Right renal pelvis (tissue), 4 donors: ENCODE data around the gene UBE2N. TPM values are rescaled to one million over a fixed set of nuclear protein-coding genes. Genes with fewer than 3 reads are reported as not detected.
"Not testable (repeated sequence)": the region's sequence is repeated elsewhere in the genome, so short reads cannot be mapped to it uniquely, and the experiment has no call there.

ENCODE experiments used
- DNase-seq, 4 donors: peaks; one replicate each; pipeline ENCODE4 v3.0.0-alpha.2; 2013; ENCODE audit warnings: low read depth in 4 of 4, low spot score in 3 of 4, missing footprints in 1 of 4
- polyA plus RNA-seq, 4 donors: library from polyadenylated mRNA; unstranded; fragments of 120-200 nt; gene quantifications; one replicate each; pipeline ENCODE4 v1.2.1, GENCODE V29; 2013; ENCODE audit not compliant: insufficient read length in 4 of 4

UBE2N gene
- polyA plus RNA-seq, 4 donors = 158 to 178 (median 172) TPM

- no peak for DNase-seq
Observed at GRCh38 chr12:93415723-93416464, 25.9 kb downstream of the UBE2N start.

DNA sequence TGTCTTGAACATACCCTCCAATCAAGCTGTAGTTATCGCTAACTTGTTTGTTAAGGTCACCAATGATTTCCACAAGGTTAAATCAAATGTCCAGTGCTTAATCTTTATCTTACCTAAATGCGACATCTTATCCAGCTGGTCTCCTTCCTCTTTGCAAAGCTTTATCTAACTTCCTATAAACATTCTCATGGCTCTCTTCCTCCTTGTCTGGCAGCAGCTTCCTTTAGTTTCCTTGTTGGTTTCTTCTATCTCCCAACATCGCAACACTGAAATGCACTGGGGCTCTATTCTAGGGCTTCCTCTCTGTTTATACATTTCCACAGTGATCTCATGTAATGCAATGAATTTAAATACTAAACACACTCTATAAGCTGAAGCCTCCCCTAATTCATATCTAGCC, 28.7 kb downstream of the UBE2N start:
- no peak for DNase-seq

DNA sequence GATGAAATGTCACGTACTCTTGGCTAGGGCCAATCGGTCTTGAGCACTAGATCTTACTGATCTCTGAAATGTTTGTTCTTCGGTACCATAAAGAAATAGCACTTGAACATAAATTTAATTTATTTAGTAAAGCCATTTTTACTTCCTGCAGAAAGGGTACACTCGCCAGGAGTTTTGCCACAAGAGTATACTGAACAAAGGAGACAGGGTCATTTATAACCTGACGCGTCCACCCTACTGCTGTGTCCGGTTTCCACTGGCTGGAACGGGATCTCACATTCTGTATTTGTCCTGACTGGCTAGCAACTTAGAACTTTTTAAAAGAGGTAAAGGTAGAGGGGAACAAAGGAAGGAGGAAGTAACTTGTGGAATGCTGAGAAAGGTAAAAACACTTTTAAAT, 29.4 kb downstream of the UBE2N start:
- DNase-seq = not testable (repeated sequence)

DNA sequence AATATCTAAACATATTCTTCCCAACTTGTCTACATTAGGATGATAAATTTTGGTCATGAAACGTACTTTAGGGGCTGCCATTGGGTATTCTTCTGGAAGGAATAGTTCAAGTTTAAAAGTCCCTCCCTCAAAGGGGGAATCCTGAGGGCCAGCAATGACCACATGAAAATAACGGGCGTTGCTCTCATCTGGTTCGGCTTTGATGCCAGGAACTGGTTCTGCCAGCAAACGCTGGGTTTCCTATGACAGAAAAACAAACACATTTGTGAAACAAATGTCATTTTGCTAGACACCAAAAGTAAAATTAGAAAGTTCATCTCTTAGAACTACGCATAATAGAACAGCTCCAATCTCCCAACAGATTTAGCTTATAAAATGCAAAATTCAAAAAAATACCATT, 30.7 kb downstream of the UBE2N start:
- DNase-seq = not testable (repeated sequence)

DNA sequence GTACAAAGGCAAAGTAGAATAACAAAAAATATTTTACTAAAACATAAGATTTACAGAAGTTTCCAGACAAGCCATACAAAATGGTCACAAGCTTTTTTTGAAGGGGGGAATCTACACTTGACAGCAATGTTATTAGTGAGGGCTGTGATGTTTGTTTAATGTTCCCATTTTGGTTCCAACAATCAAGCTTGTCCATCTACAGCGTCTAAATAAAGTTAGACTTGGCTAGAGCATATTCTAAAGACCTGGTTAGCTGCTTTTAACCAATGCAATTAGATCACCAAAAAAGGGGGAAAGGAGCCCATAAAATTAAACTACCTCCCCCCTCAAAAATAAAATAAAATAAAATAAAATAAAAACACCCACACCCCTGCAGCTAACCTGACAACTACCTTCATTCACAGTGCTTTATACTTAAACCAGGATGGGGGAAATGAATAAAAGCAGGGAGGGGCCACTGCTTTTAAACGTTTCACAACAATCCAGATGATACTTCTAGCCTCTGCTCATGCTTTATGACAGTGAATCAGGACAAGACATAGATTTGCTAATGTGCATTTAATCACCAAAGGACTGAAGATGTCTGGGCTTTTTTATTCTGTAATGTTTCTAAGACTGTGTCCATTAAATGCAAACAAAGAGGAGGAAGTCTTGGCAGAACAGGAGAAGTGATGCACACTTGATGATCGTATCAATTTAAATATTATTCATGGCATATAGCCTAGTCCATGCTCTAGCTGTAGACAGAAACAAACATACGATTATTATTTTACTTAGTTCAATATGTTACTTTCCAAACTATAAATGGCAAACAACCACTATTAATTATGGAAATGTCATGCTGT, 32.2 kb downstream of the UBE2N start:
- DNase-seq = not testable (repeated sequence)

GRCh38 chr12:93408813-93409212, 32.9 kb downstream of the UBE2N start:
- DNase-seq = no peak

DNA sequence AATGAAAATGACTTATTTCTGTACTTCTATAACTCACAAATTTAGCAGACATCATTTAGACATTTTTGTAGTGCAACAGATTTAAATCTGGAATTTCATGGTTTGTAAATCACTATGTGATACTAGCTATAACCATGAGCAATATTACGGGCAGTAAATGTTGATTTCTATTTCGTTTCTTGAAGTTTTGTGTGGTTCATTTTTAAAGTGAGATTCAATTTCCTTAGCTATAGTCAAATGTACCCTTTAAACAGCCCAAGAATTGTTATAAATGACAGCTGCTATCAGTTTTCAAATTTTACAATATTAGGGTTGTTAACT, 33.8 kb downstream of the UBE2N start:
- DNase-seq = no peak

DNA sequence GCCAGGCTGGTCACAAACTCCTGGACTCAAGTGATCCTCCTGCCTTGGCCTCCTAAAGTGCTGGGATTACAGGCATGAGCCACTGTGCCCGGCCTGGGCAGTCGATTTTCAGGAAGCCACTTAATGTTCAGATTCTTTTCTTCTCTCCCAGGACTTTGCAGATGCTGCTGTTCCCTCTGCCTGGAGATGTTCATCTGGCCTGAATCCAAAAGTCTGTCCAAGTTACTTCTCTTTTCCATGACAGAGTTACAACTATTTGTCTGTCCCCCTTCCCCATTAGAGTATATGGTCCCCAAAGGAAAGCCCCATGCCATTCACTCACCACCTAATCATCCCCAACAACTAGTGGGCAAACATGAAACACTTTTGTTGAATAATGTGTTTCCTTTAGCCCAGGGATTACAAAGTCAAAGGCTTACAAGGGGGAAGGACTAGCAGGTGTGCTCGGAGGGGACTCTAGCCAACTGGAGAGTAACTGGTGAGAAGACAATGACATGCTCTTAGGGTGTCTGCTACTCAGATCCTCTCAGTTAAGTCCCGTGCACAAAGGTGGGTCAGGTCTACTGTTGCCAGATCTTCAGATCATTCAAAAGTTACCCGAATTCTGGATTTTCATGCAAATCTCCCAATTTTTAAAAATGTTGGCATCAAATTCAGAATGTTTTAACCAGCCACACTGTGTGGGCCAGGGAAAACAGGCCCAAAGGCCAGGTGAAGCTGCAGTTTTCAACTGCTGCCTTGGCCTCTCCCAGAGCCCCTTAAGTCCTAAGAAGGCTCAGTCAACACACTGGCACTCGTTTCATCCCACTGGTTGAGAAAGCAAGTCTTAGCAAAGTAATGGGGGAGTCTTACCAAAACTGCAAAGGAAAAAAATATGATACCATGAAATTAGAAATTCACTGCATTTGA, 34.4 kb downstream of the UBE2N start:
- DNase-seq = no peak

DNA sequence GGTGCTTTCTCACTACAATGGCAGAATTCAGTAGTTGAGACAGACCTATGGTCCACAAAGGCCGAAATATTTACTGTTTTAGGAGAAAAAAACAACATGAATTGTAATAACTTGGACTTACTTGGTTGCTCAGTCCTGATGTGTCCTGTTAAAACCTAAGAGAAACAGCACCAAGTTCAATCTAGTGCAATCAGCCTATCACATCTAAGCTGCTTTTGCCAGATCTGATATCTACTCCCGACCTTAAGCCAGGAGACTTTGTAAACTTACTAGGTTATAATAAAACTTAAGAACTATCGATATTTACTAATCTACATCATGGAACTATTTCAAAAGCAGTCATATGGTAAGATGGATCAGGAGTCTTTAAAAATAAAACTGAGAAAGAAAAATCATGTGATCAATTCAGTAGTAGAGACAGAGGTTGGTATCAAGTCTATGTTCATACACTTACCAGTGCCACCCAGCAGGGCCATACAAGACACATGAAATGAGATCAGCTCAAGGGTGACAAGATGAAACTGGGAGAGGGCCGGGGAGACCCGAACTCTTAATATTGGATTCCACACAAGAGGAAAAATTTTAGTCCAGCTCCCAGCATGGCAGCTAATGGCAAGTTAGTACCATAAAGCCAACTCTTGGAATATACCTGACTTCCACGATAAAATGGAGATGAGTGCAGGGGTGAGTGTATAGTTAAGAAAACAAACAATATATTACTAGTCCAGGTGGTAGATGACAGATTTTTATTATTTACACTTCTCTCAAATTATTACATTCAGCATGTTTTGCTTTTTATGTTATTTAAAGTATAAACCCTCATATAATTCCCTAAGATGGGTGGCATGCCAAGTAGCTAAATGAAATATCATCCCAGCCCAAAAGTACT, 36.5 kb downstream of the UBE2N start:
- no peak for DNase-seq

- DNase-seq = no peak
Observed at GRCh38 chr12:93403988-93404803, 37.6 kb downstream of the UBE2N start.

DNA sequence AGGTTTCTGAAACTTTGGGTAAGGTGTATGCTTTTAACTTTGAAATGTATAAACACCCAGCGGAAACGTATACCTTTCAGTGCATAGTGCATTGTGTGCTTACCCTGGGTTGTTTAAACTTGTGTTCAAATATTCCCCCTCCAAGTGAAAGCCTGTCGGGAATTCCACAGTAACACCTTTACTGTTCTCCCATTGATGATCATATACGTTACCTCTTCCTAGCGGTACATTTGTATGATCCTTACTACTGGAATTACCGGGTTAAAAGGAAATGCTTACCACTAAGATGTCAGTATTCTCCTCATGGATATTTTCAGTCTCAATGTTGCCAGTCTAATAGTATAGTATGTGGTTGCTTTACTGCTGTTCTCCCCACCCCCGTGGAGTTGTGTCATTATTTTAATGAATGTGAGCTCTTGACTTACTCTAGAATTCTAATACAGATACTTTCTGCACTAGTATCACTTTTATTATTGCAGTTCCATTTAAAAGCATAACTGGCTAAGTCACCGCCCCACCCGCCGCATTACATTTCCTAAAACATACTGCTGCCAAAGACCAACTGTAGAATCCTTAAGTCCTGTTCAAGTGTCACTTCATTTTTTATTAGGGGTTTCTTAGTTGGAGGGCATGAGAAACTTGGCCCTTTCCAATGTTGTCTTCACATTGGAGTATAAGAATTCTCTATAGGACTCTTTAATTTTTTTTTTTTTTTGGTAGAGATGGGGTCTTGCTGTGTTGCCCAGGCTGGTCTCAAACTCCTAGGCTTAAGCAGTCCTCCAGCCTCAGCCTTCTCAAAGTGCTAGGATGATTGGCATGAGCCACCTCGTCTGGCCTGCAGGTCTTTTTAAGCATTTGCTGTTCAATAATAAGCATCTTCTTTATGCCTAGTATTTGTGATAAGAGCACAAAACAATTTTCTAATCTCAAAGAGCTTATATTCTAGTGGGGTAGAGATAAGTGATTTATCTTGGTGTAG, 39.1 kb downstream of the UBE2N start:
- no peak for DNase-seq

- DNase-seq = not testable (repeated sequence)
Observed at GRCh38 chr12:93399183-93399863, 42.4 kb downstream of the UBE2N start.

- DNase-seq = no peak
Observed at GRCh38 chr12:93397412-93397811, 44.3 kb downstream of the UBE2N start.

GRCh38 chr12:93393425-93393824, 48.3 kb downstream of the UBE2N start:
- DNase-seq = no peak

DNA sequence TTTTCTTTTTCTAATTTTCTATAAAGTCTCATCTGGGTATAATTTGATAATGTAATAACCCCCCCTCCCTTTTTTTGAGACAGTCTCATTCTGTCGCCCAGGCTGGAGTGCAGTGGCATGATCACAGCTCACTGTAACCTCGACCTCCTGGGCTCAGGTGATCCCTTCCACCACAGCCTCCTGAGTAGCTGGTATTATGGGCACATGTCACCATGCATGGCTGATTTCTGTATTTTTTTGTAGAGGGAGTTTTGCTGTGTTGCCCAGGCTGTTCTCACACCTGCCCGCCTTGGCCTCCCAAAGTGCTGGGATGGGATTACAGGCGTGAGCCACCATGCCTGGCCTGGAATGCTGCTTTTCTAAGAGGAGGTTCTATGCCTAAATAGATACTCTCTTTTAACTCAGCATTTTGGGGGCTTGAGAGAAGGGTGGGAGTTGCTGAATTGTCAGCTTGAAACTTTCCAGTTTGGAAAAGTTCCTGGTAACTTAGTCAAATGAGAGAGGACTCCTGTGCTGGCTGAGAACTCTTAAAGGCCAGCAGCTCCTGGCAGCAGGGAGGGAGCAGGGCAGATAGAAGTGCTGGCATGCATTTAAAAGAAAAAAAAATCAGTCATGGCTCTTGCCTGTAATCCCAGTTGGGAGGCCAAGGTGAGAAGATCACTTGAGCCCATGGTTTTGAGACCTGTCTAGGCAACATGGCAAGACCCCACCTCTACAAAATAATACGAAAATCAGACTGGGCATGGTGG, 51.0 kb downstream of the UBE2N start:
- DNase-seq = no peak

DNA sequence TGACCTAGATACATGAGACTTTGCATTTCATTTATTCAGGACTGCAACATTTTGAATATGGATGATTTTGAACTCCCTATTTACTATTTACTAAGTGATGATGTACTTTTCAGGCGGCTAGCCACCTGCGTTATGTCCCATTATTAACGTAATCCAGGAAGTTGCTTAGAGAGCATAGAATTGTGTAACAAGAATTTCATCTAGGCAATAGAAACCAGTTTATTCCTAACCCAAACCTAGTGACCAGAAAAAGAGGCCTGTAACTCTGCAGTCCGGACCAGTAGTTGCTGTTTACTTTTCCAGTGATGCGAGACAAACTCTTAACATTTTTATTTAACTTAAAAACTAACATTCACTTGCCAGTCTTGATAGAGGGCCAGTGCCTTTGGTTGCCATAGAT, 51.7 kb downstream of the UBE2N start:
- no peak for DNase-seq

DNA sequence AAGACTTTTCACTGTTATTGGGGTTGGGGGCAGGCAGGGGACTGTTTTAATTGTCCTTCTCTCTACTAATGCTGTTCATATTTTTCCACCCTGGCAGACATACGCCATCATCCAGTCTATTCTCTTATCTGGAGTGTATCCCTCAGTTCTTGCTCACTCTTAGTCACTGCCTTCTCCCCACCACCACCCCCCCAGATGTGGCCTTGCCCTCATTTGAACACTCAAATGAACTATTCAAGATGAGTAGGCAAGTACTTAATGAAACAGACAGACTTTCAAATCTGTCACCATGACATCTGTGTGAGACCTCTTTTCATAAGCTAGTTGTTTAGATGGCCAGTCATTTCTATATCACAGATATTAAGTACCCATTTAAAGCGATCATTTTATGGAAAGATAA, 54.0 kb downstream of the UBE2N start:
- DNase-seq = no peak
